ENCODE measurements around the gene LSM7. TPM values are rescaled to one million over a fixed set of nuclear protein-coding genes. Genes with fewer than 3 reads are reported as not detected.

Gene LSM7
- total RNA-seq, 3 donors from 2014 or later (not counting 1 experiment from before 2014, with no cell fraction given): 52.0 to 80.2 (median 77.4) TPM

GRCh38 chr19:2294687-2295335 is 33.6 kb downstream of the LSM7 start:
- Mint-ChIP-seq H3K9me3 (no peaks in the 10 kb centered on the region), H3K27ac (no peak overlapping the region), H3K27me3 (ENCODE audit: low read depth in 2 of 2) (no peaks in the 10 kb centered on the region), H3K4me1 (peaks cover 10 to 25% of the 10 kb centered on the region in 2 donors), H3K36me3 (no peaks in the 10 kb centered on the region), H3K4me3 (no peak overlapping the region)
- DNase-seq: no peak
- intact Hi-C loops (cut with micrococcal nuclease): no loop called here
- Histone ChIP-seq H3K4me3 (ENCODE audit: low read length) (no peak overlapping the region), H3K27me3 (ENCODE audit: control insufficient read depth, insufficient read depth, low read length) (no peaks in the 10 kb centered on the region), H3K4me1 (ENCODE audit: control insufficient read depth, insufficient read depth, low read length) (peaks cover 36% of the 10 kb centered on the region), H3K9me3 (ENCODE audit: control insufficient read depth, insufficient read depth, low read length) (no peaks in the 10 kb centered on the region), H3K27ac (ENCODE audit: low read length) (no peak overlapping the region), H3K36me3 (ENCODE audit: control insufficient read depth, insufficient read depth, low read length) (peaks cover 4% of the 10 kb centered on the region)
- WGBS (ENCODE audit: insufficient coverage): 71% methylated on average over 26 of the region's 26 CpGs
- no peak for ATAC-seq
- TF ChIP-seq CTCF (IDR thresholded peaks at IDR 0.05): no peak

GRCh38 chr19:2291185-2291751 is 37.1 kb downstream of the LSM7 start:
- peaks cover 57% of the 10 kb centered on the region for H3K4me1 ChIP-seq (ENCODE audit: control insufficient read depth, insufficient read depth, low read length)
- peak overlapping the region in 1 of 2 donors; percentile 98 for H3K27ac Mint-ChIP-seq
- no peaks in the 10 kb centered on the region for H3K36me3 Mint-ChIP-seq
- H3K4me1 Mint-ChIP-seq: peaks cover 29 to 50% of the 10 kb centered on the region in 2 donors
- H3K27ac ChIP-seq (ENCODE audit: low read length): peak overlapping the region; percentile 26
- no peaks in the 10 kb centered on the region for H3K27me3 ChIP-seq (ENCODE audit: control insufficient read depth, insufficient read depth, low read length)
- peaks cover 4% of the 10 kb centered on the region for H3K36me3 ChIP-seq (ENCODE audit: control insufficient read depth, insufficient read depth, low read length)
- no peaks in the 10 kb centered on the region for H3K9me3 Mint-ChIP-seq
- peak overlapping the region; percentile 84 for H3K4me3 Mint-ChIP-seq
- 58% methylated on average over 67 of the region's 67 CpGs for WGBS (ENCODE audit: insufficient coverage)
- H3K9me3 ChIP-seq (ENCODE audit: control insufficient read depth, insufficient read depth, low read length): no peaks in the 10 kb centered on the region
- no peak for ATAC-seq
- no peak for TF ChIP-seq CTCF (IDR thresholded peaks at IDR 0.05)
- H3K27me3 Mint-ChIP-seq (ENCODE audit: low read depth in 2 of 2): no peaks in the 10 kb centered on the region
- intact Hi-C loops (cut with micrococcal nuclease): no loop called here
- peak overlapping the region; percentile 47 for H3K4me3 ChIP-seq (ENCODE audit: low read length)
- DNase-seq: no peak

- 2% methylated on average over 82 of the region's 82 CpGs for WGBS (ENCODE audit: insufficient coverage)
- Histone ChIP-seq H3K36me3 (ENCODE audit: control insufficient read depth, insufficient read depth, low read length) (peaks cover 4% of the 10 kb centered on the region), H3K4me3 (ENCODE audit: low read length) (peak overlapping the region; percentile 47), H3K9me3 (ENCODE audit: control insufficient read depth, insufficient read depth, low read length) (no peaks in the 10 kb centered on the region), H3K4me1 (ENCODE audit: control insufficient read depth, insufficient read depth, low read length) (peaks cover 57% of the 10 kb centered on the region), H3K27me3 (ENCODE audit: control insufficient read depth, insufficient read depth, low read length) (no peaks in the 10 kb centered on the region), H3K27ac (ENCODE audit: low read length) (peak overlapping the region; percentile 26)
- no peaks in the 10 kb centered on the region for H3K9me3 Mint-ChIP-seq
- peaks cover 29 to 51% of the 10 kb centered on the region in 2 donors for H3K4me1 Mint-ChIP-seq
- DNase-seq: peak in 1 of 2 donors; percentile 57
- no peaks in the 10 kb centered on the region for H3K27me3 Mint-ChIP-seq (ENCODE audit: low read depth in 2 of 2)
- peak; percentile 19 to 42 (median 38) for ATAC-seq
- intact Hi-C loops (cut with micrococcal nuclease): no loop called here
- H3K36me3 Mint-ChIP-seq: no peaks in the 10 kb centered on the region
- no peak for TF ChIP-seq CTCF (IDR thresholded peaks at IDR 0.05)
- peak overlapping the region; percentile 54 to 98 for H3K27ac Mint-ChIP-seq
- H3K4me3 Mint-ChIP-seq: peak overlapping the region; percentile 84
These were observed 37.8 kb downstream of the LSM7 start for GRCh38 chr19:2290441-2291184.

All from natural killer cell (primary cell).